Liver (tissue), 9 donors: Measurements from ENCODE around the gene LKAAEAR1. TPM values are rescaled to one million over a fixed set of nuclear protein-coding genes. Genes with fewer than 3 reads are reported as not detected.

Experiments used
- DNase-seq: peaks from one replicate; pipeline ENCODE4 v3.0.0-alpha.2; 2017; ENCODE audit warnings: low spot score
- H3K27ac ChIP-seq, 2 donors: one replicate each; pipeline ENCODE4 v1.7.0; 2013; ENCODE audit warnings: inconsistent platforms in 2 of 2, low read length in 2 of 2, control low read depth in 1 of 2, low read depth in 1 of 2, mild to moderate bottlenecking in 1 of 2
- H3K27me3 ChIP-seq, 4 donors: one replicate each; pipeline versions ENCODE4 v1.6.1 to v1.7.0; 2013; ENCODE audit warnings: low read length in 3 of 4, inconsistent platforms in 1 of 4, mild to moderate bottlenecking in 1 of 4, moderate library complexity in 1 of 4; ENCODE audit not compliant: control insufficient read depth in 4 of 4, insufficient read depth in 4 of 4
- H3K36me3 ChIP-seq, 4 donors: one replicate each; pipeline versions ENCODE4 v1.6.1 to v1.7.0; 2013; ENCODE audit warnings: low read length in 3 of 4, mild to moderate bottlenecking in 3 of 4, low read depth in 1 of 4, moderate library complexity in 1 of 4; ENCODE audit not compliant: control insufficient read depth in 4 of 4, insufficient read depth in 3 of 4
- H3K4me1 ChIP-seq, 4 donors: one replicate each; pipeline versions ENCODE4 v1.6.1 to v1.7.0; 2013; ENCODE audit warnings: low read length in 3 of 4, mild to moderate bottlenecking in 3 of 4, moderate library complexity in 1 of 4; ENCODE audit not compliant: control insufficient read depth in 4 of 4, insufficient read depth in 4 of 4
- H3K4me3 ChIP-seq, 3 donors: one replicate each; pipeline versions ENCODE4 v1.6.1 to v1.7.0; 2013; ENCODE audit warnings: low read length in 3 of 3, control low read depth in 1 of 3, low read depth in 1 of 3, mild to moderate bottlenecking in 1 of 3
- H3K9ac ChIP-seq, 2 donors: one replicate each; pipeline ENCODE4 v1.7.0; 2013; ENCODE audit warnings: low read length in 2 of 2, mild to moderate bottlenecking in 2 of 2, moderate library complexity in 2 of 2, control low read depth in 1 of 2, low read depth in 1 of 2
- H3K9me3 ChIP-seq, 4 donors: one replicate each; pipeline versions ENCODE4 v1.6.1 to v1.7.0; 2013; ENCODE audit warnings: low read length in 3 of 4; ENCODE audit not compliant: control insufficient read depth in 4 of 4
- ATF3 ChIP-seq: IDR thresholded peaks from 2 replicates; pipeline ENCODE4 v1.6.1; 2016; ENCODE audit warnings: antibody characterized with exemption
- CTCF ChIP-seq: fragments of 150-350 bp; IDR thresholded peaks from 2 replicates; pipeline ENCODE4 v1.5.1; 2017; ENCODE audit warnings: improper control_type of control experiment, low read depth, low read length; ENCODE audit not compliant: missing input control
- EGR1 ChIP-seq, 2 donors: IDR thresholded peaks; 2 replicates each; pipeline ENCODE4 v1.6.1; 2016 to 2018; ENCODE audit warnings: antibody characterized with exemption in 2 of 2, low read depth in 2 of 2
- FOXA1 ChIP-seq: IDR thresholded peaks from 2 replicates; pipeline ENCODE4 v1.6.1; 2016; ENCODE audit warnings: antibody characterized with exemption
- FOXA2 ChIP-seq: IDR thresholded peaks from 2 replicates; pipeline ENCODE4 v1.6.1; 2016; ENCODE audit warnings: antibody characterized with exemption
- GABPA ChIP-seq, 2 donors: IDR thresholded peaks in 1 of 2; conservative IDR thresholded peaks in 1 of 2; 2 replicates each; pipeline ENCODE4 v1.6.1; 2016; ENCODE audit warnings: antibody characterized with exemption in 2 of 2, mild to moderate bottlenecking in 1 of 2, moderate library complexity in 1 of 2
- HNF4A ChIP-seq, 2 donors: conservative IDR thresholded peaks; 2 replicates each; pipeline ENCODE4 v1.6.1; 2016; ENCODE audit warnings: antibody characterized with exemption in 2 of 2, mild to moderate bottlenecking in 2 of 2
- HNF4G ChIP-seq: IDR thresholded peaks from 2 replicates; pipeline ENCODE4 v1.6.1; 2016; ENCODE audit warnings: antibody characterized with exemption
- JUND ChIP-seq, 2 donors: IDR thresholded peaks; 2 replicates each; pipeline ENCODE4 v1.6.1; 2016; ENCODE audit warnings: antibody characterized with exemption in 2 of 2
- MAX ChIP-seq: IDR thresholded peaks from 2 replicates; pipeline ENCODE4 v1.6.1; 2016; ENCODE audit warnings: antibody characterized with exemption
- NR2F2 ChIP-seq: IDR thresholded peaks from 2 replicates; pipeline ENCODE4 v1.6.1; 2016; ENCODE audit warnings: antibody characterized with exemption
- RAD21 ChIP-seq, 2 donors: IDR thresholded peaks; 2 replicates each; pipeline ENCODE4 v1.6.1; 2016; ENCODE audit warnings: antibody characterized with exemption in 2 of 2, mild to moderate bottlenecking in 2 of 2
- REST ChIP-seq: IDR thresholded peaks from 2 replicates; pipeline ENCODE4 v1.6.1; 2016; ENCODE audit warnings: antibody characterized with exemption, mild to moderate bottlenecking
- RXRA ChIP-seq, 2 donors: IDR thresholded peaks; 2 replicates each; pipeline ENCODE4 v1.6.1; 2017 to 2018; ENCODE audit warnings: antibody characterized with exemption in 2 of 2, mild to moderate bottlenecking in 1 of 2
- SP1 ChIP-seq: IDR thresholded peaks from 2 replicates; pipeline ENCODE4 v1.6.1; 2018; ENCODE audit warnings: antibody characterized with exemption, mild to moderate bottlenecking
- TAF1 ChIP-seq: conservative IDR thresholded peaks from 2 replicates; pipeline ENCODE4 v1.6.1; 2016; ENCODE audit warnings: antibody characterized with exemption, mild to moderate bottlenecking
- YY1 ChIP-seq: IDR thresholded peaks from 2 replicates; pipeline ENCODE4 v1.6.1; 2016; ENCODE audit warnings: antibody characterized with exemption, mild to moderate bottlenecking
- ZBTB33 ChIP-seq: IDR thresholded peaks from 2 replicates; pipeline ENCODE4 v1.6.1; 2016; ENCODE audit warnings: antibody characterized with exemption
- WGBS: extraction: QIAGEN DNeasy Blood & Tissue Kit; methylation state at CpG from one replicate; pipeline ENCODE4 v1.1.7; 2013; 5-methylcytosine and 5-hydroxymethylcytosine counted together
- polyA plus RNA-seq, 2 donors: library from polyadenylated mRNA; stranded (reverse) in 1 of 2; unstranded in 1 of 2; fragments of 200-250 nt in 1 of 2; fragments of >200 nt in 1 of 2; fragmentation: Nextera tagmentation in 1 of 2; extraction: Ambion mirVana in 1 of 2; gene quantifications; one replicate each; pipeline versions ENCODE4 v1.2.1 to v1.2.3, GENCODE V29; 2013 to 2015
- total RNA-seq, 2 donors: library from RNA; depleted of rRNA; stranded (reverse); fragments of >200 nt; gene quantifications; one replicate each; pipeline ENCODE4 v1.2.3, GENCODE V29; 2014
- donor health status: healthy.
- donor health status: healthy.
- donor health status: healthy.
- donor health status: healthy.
- donor health status: healthy.

The LKAAEAR1 gene
- total and polyA plus RNA-seq, 4 donors, result 0.08 TPM; not detected in 3

- Histone ChIP-seq H3K4me3 (no peak within 1 kb of the TSS), H3K36me3 (no peaks in the 10 kb centered on the region), H3K27me3 (peaks cover 0 to 2% (median 0%) of the 10 kb centered on the region in 4 donors), H3K9me3 (no peaks in the 10 kb centered on the region), H3K27ac (no peak within 1 kb of the TSS), H3K9ac (no peak within 1 kb of the TSS), H3K4me1 (peaks cover 0 to 3% (median 1%) of the 10 kb centered on the region in 4 donors)
- WGBS, result 66% methylated on average over 22 of the region's 22 CpGs
- DNase-seq, result no peak
- TF ChIP-seq HNF4A (conservative IDR thresholded peaks at IDR 0.05) (no peak), CTCF (no peak)
Measured at GRCh38 chr20:64106981-64107735, 23.0 kb upstream of the LKAAEAR1 start, which contains the start of gene NPBWR2. NPBWR2 (minus strand) TSS chr20:64107565; CDS start chr20:64106831, 734 bp downstream.

GRCh38 chr20:64106435-64106961 lies 22.3 kb upstream of the LKAAEAR1 start:
- Histone ChIP-seq H3K27me3 (peaks cover 0 to 2% (median 0%) of the 10 kb centered on the region in 4 donors), H3K36me3 (no peaks in the 10 kb centered on the region), H3K4me3 (no peak overlapping the region), H3K9me3 (no peaks in the 10 kb centered on the region), H3K4me1 (peaks cover 0 to 6% (median 3%) of the 10 kb centered on the region in 4 donors), H3K27ac (no peak overlapping the region), H3K9ac (no peak overlapping the region)
- WGBS, result 89% methylated on average over 28 of the region's 28 CpGs
- DNase-seq, result no peak
- TF ChIP-seq FOXA1 (no peak), NR2F2 (no peak), RAD21 (IDR thresholded peaks at IDR 0.05) (no peak), FOXA2 (no peak), REST (no peak), TAF1 (no peak), RXRA (IDR thresholded peaks at IDR 0.05) (no peak), EGR1 (IDR thresholded peaks at IDR 0.05; ENCODE audit: low read depth in 2 of 2) (no peak), GABPA (IDR thresholded peaks at IDR 0.05 in 1 of 2, conservative IDR thresholded peaks at IDR 0.05 in 1 of 2) (no peak), HNF4A (conservative IDR thresholded peaks at IDR 0.05) (no peak), ATF3 (no peak), HNF4G (no peak), JUND (IDR thresholded peaks at IDR 0.05) (no peak), YY1 (no peak), CTCF (no peak), MAX (no peak), ZBTB33 (no peak), SP1 (no peak)
